ENCODE results near the gene USH1C.
A peak's percentile ranks its signal among the peaks of the same experiment; 100 is the strongest.

Gene USH1C

DNA sequence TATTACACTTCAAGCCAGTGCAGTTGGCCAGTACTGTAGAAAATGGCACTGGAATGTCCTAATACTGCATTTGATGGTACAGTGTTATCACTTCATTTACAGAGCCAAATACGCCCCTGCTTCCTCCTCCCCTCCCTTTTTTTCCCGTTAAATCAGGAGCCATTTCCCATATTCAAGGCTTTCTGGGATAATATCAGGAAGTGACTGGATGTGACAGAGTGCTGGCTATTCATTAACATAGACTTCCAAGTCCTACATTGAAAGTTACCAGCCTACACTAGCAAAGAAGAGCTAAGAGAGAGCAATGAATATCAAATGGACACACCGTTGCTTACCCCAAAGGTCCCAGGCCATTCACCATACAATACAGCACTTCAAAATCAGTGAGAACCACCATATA lies 35.4 kb downstream of the USH1C start:
- no peak for DNase-seq (ENCODE audit: low read depth in 2 of 2, low spot score in 1 of 2)

DNA sequence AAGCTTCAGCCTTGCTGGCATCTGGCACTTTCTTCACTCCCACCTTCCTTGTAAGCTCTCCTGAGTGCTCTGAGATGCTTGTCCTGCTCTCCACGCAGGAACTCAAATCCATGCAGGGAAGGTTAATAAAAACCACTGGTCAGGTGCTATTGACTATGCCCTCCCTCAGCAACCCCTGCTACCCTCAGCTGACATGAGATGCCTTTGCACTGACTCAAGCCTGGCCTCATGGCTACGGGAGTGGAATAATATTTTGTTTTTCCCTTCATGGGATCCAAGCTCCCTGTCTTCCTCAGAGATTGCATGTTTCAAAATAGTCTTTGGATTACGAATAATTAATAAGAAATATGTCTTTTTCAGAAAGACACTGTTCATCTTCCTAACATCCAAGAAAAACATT lies 35.9 kb downstream of the USH1C start:
- no peak for DNase-seq (ENCODE audit: low read depth in 2 of 2, low spot score in 1 of 2)

DNA sequence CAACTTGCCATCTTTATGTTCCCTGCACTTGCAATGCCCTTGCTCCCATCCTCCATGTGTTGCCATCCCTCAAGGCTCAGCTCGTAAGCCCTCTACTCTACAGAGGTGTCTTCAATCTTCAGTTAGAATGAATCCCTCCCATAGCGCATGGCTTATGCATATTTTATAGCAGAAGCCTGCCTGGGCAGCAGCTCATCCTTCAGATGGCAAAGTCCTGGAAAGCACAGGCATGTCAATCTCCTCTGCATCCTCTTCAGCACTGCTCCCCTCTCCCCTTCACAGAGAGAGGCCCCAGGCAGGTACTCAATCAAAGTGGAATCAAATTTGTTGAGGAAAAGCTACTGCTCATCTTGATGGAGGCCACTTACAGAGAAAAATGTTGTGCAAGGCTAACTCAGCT lies 36.4 kb downstream of the USH1C start:
- DNase-seq (ENCODE audit: low read depth in 2 of 2, low spot score in 1 of 2): no peak

DNA sequence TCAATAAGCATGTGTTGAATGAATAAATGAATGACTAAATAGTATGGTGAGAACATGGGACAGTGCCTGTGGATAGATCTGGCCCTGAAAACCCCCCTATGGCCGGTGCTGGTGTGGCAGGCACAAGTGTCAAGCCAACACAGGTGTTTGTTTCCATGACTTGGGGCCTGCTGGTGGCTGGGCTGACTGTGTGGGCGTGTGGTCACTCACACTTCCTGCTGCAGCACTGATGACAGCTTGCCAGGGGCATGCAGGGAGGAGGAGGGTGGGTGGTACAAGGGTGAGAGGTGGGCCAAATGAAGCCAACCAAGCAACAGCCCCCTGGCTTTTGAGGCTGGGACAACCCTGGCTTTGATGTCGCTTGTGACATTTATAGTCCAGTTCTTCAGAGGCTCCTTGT lies 37.3 kb downstream of the USH1C start:
- no peak for DNase-seq (ENCODE audit: low read depth in 2 of 2, low spot score in 1 of 2)

DNA sequence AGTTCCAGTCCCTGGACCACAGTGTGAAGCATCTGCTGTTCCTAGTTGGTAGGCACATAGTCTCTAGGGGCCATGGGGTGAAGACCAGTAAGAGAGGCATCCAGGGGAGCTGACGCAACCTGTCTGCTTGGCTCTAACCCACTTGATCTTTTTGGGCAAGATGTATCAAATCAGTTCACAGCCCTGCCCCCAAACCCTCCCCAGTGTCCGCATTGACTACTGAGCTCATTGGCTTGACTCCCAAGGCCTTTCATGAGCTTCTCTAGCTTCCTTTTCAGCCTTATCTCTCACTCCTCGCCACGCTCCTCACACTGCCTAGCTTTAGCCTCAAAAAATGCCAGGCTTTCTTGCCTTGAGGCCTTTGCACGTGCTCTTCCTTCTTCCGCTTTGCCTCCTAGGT lies 37.9 kb downstream of the USH1C start:
- DNase-seq (ENCODE audit: low read depth in 2 of 2, low spot score in 1 of 2): no peak

DNA sequence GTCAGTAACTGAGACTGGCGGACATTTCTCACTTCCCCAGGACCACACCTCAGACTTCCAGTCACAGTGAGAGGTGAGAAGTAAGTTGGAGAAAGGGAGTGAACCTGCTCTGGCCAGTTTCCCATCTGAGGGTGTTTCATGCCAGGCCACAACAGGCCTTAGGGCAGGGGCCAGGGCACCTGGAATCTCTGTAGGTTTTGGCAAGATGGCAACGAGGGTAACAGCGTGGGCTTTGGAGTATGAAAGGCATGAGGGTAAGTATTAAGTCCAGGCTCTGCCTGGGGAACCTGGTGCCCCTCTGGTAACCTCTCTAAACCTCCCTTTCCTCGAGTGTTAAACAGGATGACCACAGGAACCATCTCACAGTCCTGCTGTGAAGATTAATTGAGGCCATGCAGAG lies 39.1 kb downstream of the USH1C start:
- DNase-seq (ENCODE audit: low read depth in 2 of 2, low spot score in 1 of 2): no peak

DNA sequence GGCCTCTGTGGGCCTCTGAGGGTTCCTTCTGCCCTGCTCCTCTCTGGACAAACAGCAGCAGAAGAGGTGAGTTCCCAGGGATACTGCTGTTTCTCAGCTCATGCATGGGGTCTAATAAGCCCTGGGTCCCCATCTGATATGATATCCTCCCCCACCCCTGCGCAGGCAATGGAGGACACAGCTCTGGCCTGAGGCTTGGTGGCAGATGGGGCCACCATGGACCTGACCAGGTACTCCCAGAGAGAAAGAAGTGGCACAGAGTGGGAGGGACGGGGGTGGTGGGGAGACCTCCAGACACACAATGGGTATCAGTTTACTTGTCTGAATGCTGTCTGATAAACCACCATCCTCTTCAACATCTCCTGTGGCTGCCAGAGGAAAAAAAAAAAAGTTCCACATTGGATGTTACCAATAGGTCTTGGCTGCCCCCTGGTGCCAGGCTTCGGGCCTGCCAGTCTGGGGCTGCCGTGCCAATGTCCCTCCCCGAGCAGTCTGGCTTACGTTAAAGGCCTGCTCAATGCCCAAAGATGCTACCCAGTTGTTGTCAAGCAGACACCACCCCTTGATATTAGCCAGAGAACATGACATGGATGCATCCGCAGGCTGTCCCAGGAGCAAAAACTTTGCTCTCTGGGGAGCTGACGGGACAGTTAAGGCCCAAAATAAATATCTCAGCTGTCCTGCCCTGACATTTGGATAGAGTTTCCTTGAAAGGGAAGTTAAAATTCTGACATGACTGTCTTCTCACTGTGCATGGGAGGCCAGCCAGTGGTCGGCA lies 39.7 kb downstream of the USH1C start:
- DNase-seq (ENCODE audit: low read depth in 2 of 2, low spot score in 1 of 2): peak; percentile 38 to 57

DNA sequence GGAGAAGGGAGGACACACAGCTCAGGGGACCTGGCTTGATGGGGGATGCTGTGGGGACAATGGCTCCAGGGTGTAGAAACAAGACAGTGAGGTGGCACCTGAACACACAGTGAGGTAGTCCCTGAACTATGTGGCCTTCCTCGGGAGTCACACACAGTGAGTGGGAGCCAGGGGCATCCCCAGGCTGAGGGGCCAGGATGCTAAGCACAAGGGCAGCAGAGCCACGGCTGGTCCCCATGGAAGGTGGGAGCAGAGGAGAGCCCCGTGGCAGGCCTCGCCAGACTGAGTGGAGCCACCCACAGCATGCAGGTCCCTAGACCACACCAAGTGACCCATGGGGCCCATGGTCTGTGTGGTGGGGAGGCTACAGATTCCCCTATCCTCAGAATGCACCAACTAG lies 41.6 kb downstream of the USH1C start:
- no peak for DNase-seq (ENCODE audit: low read depth in 2 of 2, low spot score in 1 of 2)

DNA sequence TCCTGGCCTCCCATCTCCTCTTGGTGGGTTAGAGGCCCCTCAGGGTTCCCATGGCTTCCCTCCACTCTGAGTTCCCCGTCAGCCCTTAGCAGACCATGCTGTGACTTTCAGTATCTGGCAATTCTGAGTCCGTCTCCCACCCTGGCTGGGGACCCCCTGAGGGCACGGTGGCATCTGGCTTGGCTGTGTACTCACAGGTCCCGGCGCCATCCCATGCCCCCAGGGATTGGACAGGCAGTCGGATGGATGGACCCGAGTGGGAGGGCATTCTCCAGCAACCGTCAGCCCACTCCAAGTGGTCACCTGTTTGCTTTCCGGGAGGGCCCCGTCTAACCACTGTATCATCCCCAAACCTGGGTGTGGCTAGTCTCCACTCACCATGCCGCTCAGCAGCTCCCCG lies 43.5 kb downstream of the USH1C start:
- no peak for DNase-seq (ENCODE audit: low read depth in 2 of 2, low spot score in 1 of 2)

DNA sequence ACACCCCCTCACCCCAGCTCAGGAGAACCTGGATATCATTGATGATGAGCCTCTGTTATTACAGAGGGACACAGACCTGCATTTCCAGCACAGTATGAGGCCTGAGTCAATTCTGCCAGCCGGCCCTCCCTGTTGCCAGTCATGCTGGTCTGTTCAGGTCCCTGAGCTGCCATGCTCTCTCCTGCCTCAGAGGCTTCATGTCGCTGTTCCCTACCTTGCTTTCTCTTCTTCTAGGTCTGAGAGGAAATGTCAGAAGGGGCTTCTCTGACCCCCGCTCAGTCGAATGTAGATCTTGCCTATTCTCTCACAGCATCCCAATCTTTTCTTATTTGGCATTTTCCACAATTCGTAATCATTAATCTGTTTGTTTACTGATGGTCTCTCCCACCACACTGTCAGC lies 45.7 kb downstream of the USH1C start:
- DNase-seq (ENCODE audit: low read depth in 2 of 2, low spot score in 1 of 2): no peak

DNA sequence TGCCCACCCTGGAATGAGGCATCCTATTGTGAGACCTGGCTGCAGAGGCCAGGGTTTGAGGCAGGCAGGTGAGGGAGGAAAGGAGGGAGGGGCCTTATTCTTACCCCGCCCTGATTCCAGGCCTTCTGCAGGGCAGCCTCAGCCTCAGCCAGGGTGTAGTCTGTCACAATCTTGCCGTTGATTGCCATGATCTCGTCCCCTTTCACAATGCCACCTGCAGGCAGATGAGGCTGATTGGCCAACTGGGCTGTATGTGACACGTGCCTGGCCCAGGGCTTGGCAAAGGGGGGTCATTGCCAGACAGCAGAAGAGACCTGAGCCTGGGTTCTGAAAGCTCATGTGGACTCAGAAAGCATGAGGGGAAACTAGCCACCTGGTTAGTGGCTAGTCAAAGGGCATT lies 46.2 kb downstream of the USH1C start:
- no peak for DNase-seq (ENCODE audit: low read depth in 2 of 2, low spot score in 1 of 2)

DNA sequence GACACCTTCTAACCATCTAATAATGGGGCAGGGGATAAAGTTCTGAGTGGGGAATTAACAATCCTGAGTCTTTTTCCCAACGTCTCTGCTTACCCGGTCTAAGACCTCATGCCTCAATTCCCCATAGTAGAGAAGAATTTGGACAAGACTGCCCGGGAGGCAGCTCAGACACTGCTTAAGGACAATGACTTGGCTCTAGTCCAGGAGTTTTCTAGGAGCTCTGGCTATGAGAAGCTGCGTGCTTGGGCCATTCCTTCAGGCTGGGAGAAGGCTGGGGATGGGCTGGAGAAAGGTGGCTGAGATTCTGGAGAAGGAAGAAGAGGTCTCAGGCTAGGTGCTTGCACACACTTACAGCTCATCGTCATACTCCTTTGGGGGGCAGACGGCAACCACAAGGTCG lies 47.8 kb downstream of the USH1C start:
- no peak for DNase-seq (ENCODE audit: low read depth in 2 of 2, low spot score in 1 of 2)

DNA sequence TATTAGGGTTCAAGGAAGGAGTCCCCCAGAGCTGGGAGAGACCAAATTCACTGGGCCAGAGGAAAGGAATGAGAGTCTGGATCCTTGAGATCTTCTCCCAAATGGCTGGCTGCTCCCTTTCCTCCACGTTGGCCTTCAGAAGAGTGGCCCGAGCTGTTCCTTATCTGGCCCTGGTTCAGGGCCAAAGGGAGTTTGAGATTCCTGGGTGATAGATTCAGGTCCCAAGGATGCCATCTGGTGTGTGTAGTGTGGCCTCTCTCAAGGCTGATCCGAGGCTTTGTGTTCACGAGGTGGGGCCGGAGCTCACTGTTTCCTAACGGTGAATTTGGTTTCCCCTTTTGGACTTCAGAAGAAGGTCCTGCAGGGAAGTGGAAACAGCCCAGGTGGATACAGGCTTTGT lies 50.2 kb downstream of the USH1C start:
- DNase-seq (ENCODE audit: low read depth in 2 of 2, low spot score in 1 of 2): no peak

DNA sequence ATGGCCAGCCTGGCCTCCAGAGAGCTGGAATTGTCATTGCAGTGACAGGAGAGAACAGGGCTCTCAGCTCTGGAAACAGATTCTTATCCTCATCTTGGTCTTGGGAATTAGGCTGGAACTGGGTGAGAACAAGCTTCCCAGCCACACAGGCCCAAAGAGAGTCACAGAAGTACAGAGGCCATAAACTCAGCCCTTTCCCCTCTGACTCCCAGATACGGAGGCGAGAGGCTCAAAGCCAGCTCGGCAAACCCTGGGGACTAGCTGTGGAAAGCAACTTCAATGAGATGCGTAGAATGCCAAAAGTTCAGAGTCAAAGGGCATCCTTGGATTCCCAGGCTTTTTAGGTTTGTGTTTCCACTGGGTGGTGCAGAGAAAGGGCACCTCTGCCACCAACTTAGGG lies 53.3 kb downstream of the USH1C start:
- no peak for DNase-seq (ENCODE audit: low read depth in 2 of 2, low spot score in 1 of 2)

DNA sequence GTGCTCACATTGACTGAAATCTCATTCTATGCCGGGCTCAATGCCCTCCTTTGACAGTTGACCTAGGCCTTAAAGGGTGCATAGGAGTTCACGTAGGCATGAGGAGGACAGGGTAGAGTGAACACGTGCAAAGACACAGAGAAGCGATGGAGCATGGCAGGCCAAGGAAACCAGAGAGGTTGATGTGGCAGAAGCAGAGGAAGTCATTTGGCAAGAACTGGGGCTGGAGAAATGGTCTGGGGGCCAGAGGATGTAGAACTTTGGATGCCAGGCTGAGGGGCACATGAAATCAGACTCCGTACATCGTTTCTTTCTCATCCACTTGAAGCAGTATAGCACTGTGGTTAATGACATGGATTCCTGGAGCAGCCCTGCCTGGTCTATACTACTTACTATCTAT lies 54.0 kb downstream of the USH1C start:
- DNase-seq (ENCODE audit: low read depth in 2 of 2, low spot score in 1 of 2): no peak

DNA sequence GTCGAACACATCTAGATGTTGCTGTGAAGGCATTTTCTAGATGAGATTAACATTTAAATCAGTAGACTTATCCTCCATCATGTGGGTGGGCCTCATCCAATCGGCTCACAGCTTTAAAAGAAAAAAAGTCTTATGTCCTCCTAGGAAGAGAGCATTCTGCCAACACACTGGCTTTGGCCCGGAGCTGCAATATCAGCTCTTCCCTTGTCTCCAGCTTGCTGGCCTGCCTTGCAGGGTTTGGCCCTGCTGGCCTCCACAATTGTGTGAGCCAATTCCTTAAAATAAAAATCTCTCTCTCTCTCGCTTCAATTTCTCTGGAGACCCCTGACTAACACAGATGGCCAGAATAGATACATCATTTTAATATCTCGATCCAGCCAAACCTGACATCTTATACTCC lies 54.5 kb downstream of the USH1C start:
- DNase-seq (ENCODE audit: low read depth in 2 of 2, low spot score in 1 of 2): no peak

DNA sequence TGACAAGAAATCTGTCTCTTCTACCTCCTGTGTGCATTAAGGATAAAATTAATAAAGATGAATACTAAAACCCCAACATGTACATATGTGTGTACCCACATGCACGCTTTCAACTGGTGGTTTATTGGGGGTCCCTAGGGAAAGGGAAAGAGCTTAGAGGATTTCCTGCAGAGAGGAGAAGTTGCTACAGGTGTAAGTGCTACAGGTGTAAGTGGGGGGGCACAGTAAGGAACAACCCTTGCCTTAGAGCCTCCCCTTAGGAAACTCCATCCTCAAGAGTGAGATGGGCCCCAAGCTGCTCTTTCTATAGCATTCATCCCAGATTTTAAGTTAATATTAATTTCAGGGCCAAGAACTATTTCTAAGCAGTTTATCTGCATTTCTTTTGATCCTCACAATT lies 55.7 kb downstream of the USH1C start:
- DNase-seq (ENCODE audit: low read depth in 2 of 2, low spot score in 1 of 2): no peak

DNA sequence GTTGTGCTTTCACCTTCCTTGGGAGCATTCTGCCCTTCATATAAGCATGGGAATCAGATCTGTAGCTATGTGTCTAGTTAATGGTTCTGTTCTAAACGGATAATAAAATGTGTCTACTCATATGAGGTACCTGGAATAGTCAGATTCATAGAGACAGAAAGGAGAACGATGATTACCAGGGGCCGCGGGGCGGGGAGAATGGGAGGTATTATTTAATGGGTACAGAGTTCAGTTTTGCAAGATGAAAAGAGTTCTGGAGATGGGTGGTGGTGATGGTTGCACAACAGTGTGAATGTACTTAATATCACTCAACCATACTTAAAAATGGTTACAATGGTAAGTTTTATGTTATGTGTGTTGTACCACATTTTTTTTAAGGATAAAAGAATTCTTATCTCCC lies 57.6 kb downstream of the USH1C start:
- DNase-seq (ENCODE audit: low read depth in 2 of 2, low spot score in 1 of 2): no peak

DNA sequence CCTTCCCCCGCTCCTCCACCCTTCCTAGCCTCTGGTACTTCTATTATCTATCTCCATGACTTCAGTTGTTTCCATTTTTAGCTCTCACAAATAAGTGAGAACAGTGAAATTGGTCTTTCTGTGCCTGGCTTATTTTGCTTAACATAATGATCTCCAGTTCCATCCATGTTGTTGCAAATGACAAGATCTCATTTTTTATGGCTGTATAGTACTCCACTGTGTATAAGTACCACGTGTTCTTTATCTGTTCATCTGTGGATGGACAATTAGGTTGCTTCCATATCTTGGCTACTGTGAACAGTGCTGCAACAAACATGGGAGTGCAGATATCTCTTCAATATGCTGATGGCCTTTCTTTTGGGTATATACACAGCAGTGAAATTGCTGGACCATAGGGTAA lies 60.7 kb downstream of the USH1C start:
- DNase-seq (ENCODE audit: low read depth in 2 of 2, low spot score in 1 of 2): no peak

DNA sequence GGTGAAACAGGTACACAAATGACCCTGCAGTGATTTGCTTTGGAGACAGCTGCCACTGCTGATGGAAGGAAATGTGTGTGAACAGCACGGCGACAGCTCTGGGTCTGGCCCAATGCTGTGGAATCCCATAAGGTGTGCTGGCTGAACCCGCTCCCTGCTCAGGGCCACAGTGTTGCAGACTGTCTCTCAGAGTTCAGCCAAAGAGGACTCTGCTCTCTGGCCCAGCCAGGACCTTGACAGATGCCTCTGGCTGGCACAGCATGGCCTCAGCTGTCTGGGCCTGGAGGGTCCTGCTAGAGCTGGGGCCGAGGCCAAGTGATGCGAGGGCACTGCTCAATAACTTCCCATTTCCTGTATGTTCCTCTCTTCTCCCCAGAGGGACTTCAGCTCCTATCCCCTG lies 62.3 kb downstream of the USH1C start:
- no peak for DNase-seq (ENCODE audit: low read depth in 2 of 2, low spot score in 1 of 2)

DNA sequence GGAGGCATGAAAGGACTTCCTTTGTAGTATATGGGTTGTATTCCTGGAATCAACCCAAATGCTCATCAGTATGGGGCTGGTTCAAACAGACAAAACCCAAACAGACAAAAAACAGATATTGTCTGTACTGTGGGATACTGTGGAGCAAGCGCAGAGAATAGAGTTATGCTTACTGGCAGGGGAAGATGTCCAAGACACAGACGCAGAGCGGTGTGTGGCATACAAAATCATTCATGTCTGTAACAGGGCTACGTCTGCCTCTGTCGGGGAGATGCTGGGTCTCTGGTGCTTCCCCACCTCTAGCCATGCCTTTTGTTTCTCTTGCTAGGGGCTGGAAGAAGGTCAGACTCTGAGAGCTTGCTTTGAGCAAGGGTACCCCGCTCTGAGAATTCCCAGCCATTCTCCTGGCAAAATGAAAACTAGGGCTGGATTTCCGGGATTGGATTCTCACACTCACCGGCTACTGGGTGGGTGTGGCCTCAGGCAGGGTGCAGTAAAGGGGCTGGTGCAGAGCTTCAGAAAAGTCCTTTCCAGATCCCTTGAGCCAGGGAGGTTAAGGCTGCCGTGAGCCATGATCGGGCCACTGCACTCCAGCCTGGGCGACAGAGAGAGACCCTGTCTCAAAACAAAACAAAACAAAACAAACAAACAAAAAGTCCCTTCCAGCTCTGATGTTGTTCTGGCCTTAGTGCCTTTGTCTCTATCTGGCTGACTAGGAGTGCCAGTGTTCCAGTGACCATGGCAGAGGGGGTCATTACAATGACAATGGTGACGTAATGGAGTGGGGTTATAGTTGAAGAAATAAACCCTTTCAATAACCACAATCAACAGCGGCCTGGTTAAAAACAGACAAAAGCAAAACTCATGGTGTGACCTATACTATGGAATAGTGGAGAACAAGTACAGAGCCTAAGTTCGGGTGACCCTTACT lies 64.7 kb downstream of the USH1C start:
- no peak for DNase-seq (ENCODE audit: low read depth in 2 of 2, low spot score in 1 of 2)

DNA sequence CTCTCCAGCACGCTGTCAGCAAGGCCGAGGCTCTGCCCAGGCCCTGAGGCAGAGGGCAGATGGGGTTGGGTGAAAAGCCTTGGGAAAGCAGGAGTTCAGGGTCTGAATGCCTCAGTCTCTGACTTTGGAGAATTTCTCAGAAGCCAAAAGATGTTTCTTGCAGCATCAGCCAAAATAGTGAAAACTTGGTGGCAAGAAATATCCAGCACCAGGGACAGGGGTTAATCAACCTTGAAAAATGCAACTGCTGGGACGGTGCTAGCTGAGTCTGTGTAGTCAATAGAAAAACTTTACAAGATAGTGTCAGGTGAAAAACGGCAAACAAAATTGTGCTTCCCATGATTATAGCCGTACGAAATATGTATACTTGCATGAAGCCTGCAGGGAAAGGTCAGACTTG lies 66.1 kb downstream of the USH1C start:
- no peak for DNase-seq (ENCODE audit: low read depth in 2 of 2, low spot score in 1 of 2)

DNA sequence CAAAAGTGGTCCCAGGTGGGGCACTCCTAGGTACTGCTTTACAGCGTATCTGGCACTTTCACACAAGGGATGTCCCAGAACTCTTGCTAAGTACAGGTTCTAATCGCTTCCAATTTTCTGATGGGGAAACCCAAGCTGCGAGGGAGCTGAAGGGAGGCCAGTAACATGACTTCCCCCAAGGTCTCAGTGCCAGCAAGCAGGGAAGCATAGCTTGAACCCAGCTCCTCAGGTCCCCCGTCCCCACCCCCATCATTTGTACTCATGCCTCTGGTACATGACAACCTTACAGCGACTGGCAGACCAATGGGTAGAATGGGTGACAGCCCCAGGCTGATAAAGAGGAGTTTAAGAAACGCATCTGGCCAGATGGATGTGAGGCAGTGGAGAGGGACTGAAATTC lies 66.9 kb downstream of the USH1C start:
- no peak for DNase-seq (ENCODE audit: low read depth in 2 of 2, low spot score in 1 of 2)

Data from stimulated activated CD8-positive, alpha-beta memory T cell treated with anti-CD3 and anti-CD28 coated beads, Interleukin-4, amount 100 ng/mL, for 1 hour (primary cell).